ENCODE measurements around the gene NNAT.
A peak's percentile ranks its signal among the peaks of the same experiment; 100 is the strongest.

The NNAT gene

DNA sequence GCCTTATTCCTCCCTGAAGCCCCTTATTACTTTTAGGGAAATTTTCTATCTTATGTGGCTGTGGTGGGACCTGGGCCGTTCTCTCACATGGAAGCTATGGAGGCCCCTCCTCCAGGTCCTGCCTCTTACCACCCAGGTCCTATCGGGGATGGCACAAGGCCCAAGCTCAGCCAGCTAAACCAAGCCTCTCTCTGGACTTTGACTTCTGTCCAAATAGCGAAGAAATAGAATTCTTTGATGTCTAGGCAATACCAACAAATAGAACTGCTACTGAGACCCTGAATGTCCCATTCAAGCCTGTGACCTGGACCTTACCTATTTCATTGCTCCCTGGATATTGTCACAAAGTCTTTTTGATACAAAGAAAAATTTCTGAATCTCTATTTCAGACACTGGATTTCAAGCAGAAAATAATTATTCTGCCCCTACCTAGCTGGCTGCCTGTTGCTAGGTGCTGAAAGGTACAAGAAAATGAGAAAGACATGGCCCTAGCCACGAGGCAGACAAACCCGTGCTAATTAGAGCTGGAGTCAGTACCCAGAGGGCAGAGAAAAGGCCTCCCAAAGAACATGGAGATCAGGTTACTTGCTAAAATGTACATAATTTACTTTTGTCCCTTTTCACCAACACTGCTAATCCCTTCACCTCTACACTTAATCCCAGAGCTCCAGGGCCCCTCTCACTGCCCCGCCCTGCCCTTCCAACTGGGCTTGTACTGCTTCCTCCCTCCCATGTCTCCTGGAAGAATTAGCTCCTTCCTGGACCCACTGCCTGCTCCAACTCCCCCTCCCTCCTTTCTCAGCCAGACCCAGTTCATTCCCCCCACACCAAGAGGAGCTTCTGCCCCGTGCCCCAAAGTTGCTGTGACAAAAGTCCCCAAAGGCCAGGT is 15.5 kb upstream of the NNAT start:
- no peak overlapping the region for H4K91ac ChIP-seq (ENCODE audit: low read depth, low read length, poor library complexity)
- H2BK120ac ChIP-seq (ENCODE audit: low read depth, low read length), result no peak overlapping the region
- H2BK15ac ChIP-seq (ENCODE audit: low read length), result no peak overlapping the region
- peak overlapping the region; percentile 48 for H2AK5ac ChIP-seq (ENCODE audit: low read depth, low read length)
- H3K79me1 ChIP-seq (ENCODE audit: low read depth, low read length), result no peaks in the 10 kb centered on the region
- H3K9me3 ChIP-seq (replicated peaks in 1 of 2; ENCODE audit: control insufficient read depth in 2 of 2, insufficient read depth in 1 of 2, low read depth in 1 of 2, low read length in 2 of 2), result no peaks in the 10 kb centered on the region
- no peak overlapping the region for H2AFZ ChIP-seq (ENCODE audit: low read length)
- peaks cover 3 to 24% of the 10 kb centered on the region in 2 donors for H3K4me1 ChIP-seq (ENCODE audit: control insufficient read depth in 2 of 2, insufficient read depth in 1 of 2, low read depth in 1 of 2, low read length in 2 of 2)
- H3K27ac ChIP-seq (replicated peaks; ENCODE audit: low read length), result no peak overlapping the region
- no peak overlapping the region for H3K14ac ChIP-seq (ENCODE audit: low read length)
- H2BK5ac ChIP-seq (ENCODE audit: low read length), result no peak overlapping the region
- no peak overlapping the region for H3K18ac ChIP-seq (ENCODE audit: low read length)
- no peak overlapping the region for H3K4me3 ChIP-seq (ENCODE audit: low read length in 2 of 2)
- DNase-seq (ENCODE audit: low spot score), result no peak
- peaks cover 2 to 23% of the 10 kb centered on the region in 2 donors for H3K36me3 ChIP-seq (replicated peaks in 1 of 2; ENCODE audit: control insufficient read depth in 2 of 2, insufficient read depth in 2 of 2, low read length in 2 of 2)
- H3K4me2 ChIP-seq (ENCODE audit: insufficient read depth, low read length, poor library complexity, severe bottlenecking), result no peak overlapping the region
- whole genome bisulfite sequencing, 2 donors (ENCODE audit: extremely low coverage in 2 of 2, insufficient read length in 2 of 2, insufficient replicate concordance in 1 of 2), result no CpG with 5 or more reads among the region's 7 CpGs
- H4K8ac ChIP-seq (ENCODE audit: low read depth, low read length), result no peak overlapping the region
- no peak overlapping the region for H3K9ac ChIP-seq (ENCODE audit: low read depth, low read length, poor library complexity)
- no peak overlapping the region for H3K4ac ChIP-seq (ENCODE audit: low read length)
- H3K23ac ChIP-seq (ENCODE audit: low read depth, low read length, poor library complexity), result no peak overlapping the region
- H2BK12ac ChIP-seq (ENCODE audit: low read length), result no peak overlapping the region
- H3K27me3 ChIP-seq (ENCODE audit: control insufficient read depth in 3 of 3, insufficient read depth in 3 of 3, low read depth in 1 of 3, low read length in 3 of 3), result no peaks in the 10 kb centered on the region

DNA sequence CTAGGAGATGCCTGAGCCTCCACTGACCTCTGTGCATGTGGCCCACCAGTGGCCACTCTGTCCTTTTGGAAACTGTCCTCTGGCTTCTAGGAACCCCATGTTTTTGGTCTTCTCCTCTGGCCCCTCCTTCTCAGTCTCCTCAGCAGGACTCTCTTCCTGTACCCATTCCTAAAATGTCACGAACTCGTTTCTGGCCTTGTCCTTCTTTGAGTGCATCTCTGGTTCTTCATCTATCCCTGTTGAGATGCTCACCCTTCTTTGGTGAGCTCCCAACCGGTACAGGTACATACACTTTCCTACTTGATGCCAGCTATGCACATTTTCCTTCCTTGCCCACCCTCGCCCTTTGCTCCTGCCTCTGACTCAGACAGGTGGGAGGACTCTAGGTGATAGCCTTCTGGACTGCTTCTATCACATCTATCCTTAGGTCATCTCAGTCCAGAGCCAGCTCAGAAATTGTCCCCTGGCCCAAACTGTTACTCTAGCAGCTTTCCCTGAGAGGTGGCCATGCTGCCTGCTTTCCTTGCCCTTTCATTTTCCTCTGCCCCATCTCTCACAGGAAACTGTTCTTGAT is 14.8 kb upstream of the NNAT start:
- WGBS, 2 donors (ENCODE audit: extremely low coverage in 2 of 2, insufficient read length in 2 of 2, insufficient replicate concordance in 1 of 2), result no CpG with 5 or more reads among the region's 4 CpGs
- no peak overlapping the region for H3K9ac ChIP-seq (ENCODE audit: low read depth, low read length, poor library complexity)
- H2BK15ac ChIP-seq (ENCODE audit: low read length), result peak overlapping the region; percentile 6
- H3K4me3 ChIP-seq (ENCODE audit: low read length in 2 of 2), result no peak overlapping the region
- H2AFZ ChIP-seq (ENCODE audit: low read length), result no peak overlapping the region
- peaks cover 3 to 31% of the 10 kb centered on the region in 2 donors for H3K36me3 ChIP-seq (replicated peaks in 1 of 2; ENCODE audit: control insufficient read depth in 2 of 2, insufficient read depth in 2 of 2, low read length in 2 of 2)
- no peak overlapping the region for H3K4ac ChIP-seq (ENCODE audit: low read length)
- no peaks in the 10 kb centered on the region for H3K9me3 ChIP-seq (replicated peaks in 1 of 2; ENCODE audit: control insufficient read depth in 2 of 2, insufficient read depth in 1 of 2, low read depth in 1 of 2, low read length in 2 of 2)
- peak overlapping the region; percentile 39 for H3K18ac ChIP-seq (ENCODE audit: low read length)
- H4K91ac ChIP-seq (ENCODE audit: low read depth, low read length, poor library complexity), result no peak overlapping the region
- H3K14ac ChIP-seq (ENCODE audit: low read length), result no peak overlapping the region
- H2BK12ac ChIP-seq (ENCODE audit: low read length), result no peak overlapping the region
- no peak overlapping the region for H2BK120ac ChIP-seq (ENCODE audit: low read depth, low read length)
- no peaks in the 10 kb centered on the region for H3K27me3 ChIP-seq (ENCODE audit: control insufficient read depth in 3 of 3, insufficient read depth in 3 of 3, low read depth in 1 of 3, low read length in 3 of 3)
- H3K4me1 ChIP-seq (ENCODE audit: control insufficient read depth in 2 of 2, insufficient read depth in 1 of 2, low read depth in 1 of 2, low read length in 2 of 2), result peaks cover 3 to 24% of the 10 kb centered on the region in 2 donors
- H3K23ac ChIP-seq (ENCODE audit: low read depth, low read length, poor library complexity), result no peak overlapping the region
- H2AK5ac ChIP-seq (ENCODE audit: low read depth, low read length), result peak overlapping the region; percentile 48
- H3K79me1 ChIP-seq (ENCODE audit: low read depth, low read length), result no peaks in the 10 kb centered on the region
- H2BK5ac ChIP-seq (ENCODE audit: low read length), result no peak overlapping the region
- no peak for DNase-seq (ENCODE audit: low spot score)
- H4K8ac ChIP-seq (ENCODE audit: low read depth, low read length), result no peak overlapping the region
- no peak overlapping the region for H3K4me2 ChIP-seq (ENCODE audit: insufficient read depth, low read length, poor library complexity, severe bottlenecking)
- H3K27ac ChIP-seq (replicated peaks; ENCODE audit: low read length), result no peak overlapping the region

DNA sequence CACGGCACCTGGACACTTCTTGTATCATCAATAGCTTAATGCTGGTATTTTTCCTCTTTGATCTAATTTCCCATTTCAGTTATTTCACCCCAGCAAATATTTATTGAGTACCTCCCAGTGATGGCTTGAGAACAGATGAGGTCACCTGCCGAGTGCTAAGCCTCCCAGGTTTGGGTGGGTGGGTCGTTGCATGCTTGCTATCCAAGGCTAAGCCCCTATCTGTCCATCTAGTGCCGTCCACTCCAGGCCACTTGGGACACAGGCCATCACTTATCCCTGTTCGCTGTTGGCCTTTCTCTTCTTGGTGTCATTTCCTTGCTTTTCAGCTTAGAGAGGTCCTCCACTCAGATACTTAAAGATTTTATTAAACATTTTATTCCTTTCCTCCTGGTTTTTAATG is 10.8 kb upstream of the NNAT start:
- no CpG with 5 or more reads among the region's 5 CpGs for WGBS, 2 donors (ENCODE audit: extremely low coverage in 2 of 2, insufficient read length in 2 of 2, insufficient replicate concordance in 1 of 2)

DNA sequence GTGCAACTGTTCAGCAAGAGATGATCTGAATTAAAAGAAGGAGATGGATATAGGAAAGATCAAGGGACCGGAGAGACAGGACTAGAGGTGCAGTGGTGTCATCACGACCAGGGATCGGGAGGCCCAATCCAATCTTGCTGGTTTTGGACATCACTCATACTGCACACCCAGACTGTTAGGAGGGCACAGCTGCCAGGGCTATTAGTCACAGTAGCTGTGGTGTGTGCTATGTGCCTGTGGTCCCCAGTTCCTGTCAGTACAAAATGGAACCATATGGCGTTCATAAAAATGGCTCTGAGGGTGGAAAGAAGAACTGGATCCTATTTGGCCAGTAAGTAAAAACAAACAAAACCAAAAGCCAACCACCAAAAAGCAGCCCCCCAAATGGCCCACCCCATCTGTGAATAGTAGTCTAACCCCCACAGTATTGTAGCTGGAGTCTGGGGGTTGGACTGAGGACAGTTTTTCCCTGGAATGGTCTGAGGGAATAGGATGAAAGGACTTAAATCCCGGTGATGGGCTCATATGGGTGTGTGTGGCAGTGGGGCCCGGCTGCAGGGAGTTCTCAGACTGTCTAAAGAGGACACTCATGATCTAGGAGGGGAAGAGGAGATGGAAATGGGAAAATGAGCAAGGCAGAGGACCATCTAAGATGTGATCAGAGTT is 9.3 kb upstream of the NNAT start:
- Histone ChIP-seq H3K4me3 (ENCODE audit: low read length in 2 of 2) (no peak overlapping the region), H3K79me1 (ENCODE audit: low read depth, low read length) (no peaks in the 10 kb centered on the region), H2BK120ac (ENCODE audit: low read depth, low read length) (no peak overlapping the region), H3K4ac (ENCODE audit: low read length) (no peak overlapping the region), H3K27ac (replicated peaks; ENCODE audit: low read length) (no peak overlapping the region), H3K9ac (ENCODE audit: low read depth, low read length, poor library complexity) (no peak overlapping the region), H2AFZ (ENCODE audit: low read length) (no peak overlapping the region), H3K4me1 (ENCODE audit: control insufficient read depth in 2 of 2, insufficient read depth in 1 of 2, low read depth in 1 of 2, low read length in 2 of 2) (peaks cover 0 to 1% of the 10 kb centered on the region in 2 donors), H3K23ac (ENCODE audit: low read depth, low read length, poor library complexity) (no peak overlapping the region), H3K27me3 (ENCODE audit: control insufficient read depth in 3 of 3, insufficient read depth in 3 of 3, low read depth in 1 of 3, low read length in 3 of 3) (no peaks in the 10 kb centered on the region), H2BK12ac (ENCODE audit: low read length) (no peak overlapping the region), H2BK15ac (ENCODE audit: low read length) (no peak overlapping the region), H2AK5ac (ENCODE audit: low read depth, low read length) (no peak overlapping the region), H2BK5ac (ENCODE audit: low read length) (no peak overlapping the region), H4K91ac (ENCODE audit: low read depth, low read length, poor library complexity) (no peak overlapping the region), H3K14ac (ENCODE audit: low read length) (no peak overlapping the region), H3K4me2 (ENCODE audit: insufficient read depth, low read length, poor library complexity, severe bottlenecking) (no peak overlapping the region), H3K9me3 (replicated peaks in 1 of 2; ENCODE audit: control insufficient read depth in 2 of 2, insufficient read depth in 1 of 2, low read depth in 1 of 2, low read length in 2 of 2) (no peaks in the 10 kb centered on the region), H4K8ac (ENCODE audit: low read depth, low read length) (no peak overlapping the region), H3K18ac (ENCODE audit: low read length) (no peak overlapping the region), H3K36me3 (replicated peaks in 1 of 2; ENCODE audit: control insufficient read depth in 2 of 2, insufficient read depth in 2 of 2, low read length in 2 of 2) (peaks cover 6 to 84% of the 10 kb centered on the region in 2 donors)
- no peak for DNase-seq (ENCODE audit: low spot score)
- WGBS, 2 donors (ENCODE audit: extremely low coverage in 2 of 2, insufficient read length in 2 of 2, insufficient replicate concordance in 1 of 2), result no CpG with 5 or more reads among the region's 6 CpGs

More for the DNA sequence above, 10.8 kb upstream of the NNAT start:
- Histone ChIP-seq H3K79me1 (ENCODE audit: low read depth, low read length) (no peaks in the 10 kb centered on the region), H2BK15ac (ENCODE audit: low read length) (no peak overlapping the region), H3K23ac (ENCODE audit: low read depth, low read length, poor library complexity) (no peak overlapping the region), H3K36me3 (replicated peaks in 1 of 2; ENCODE audit: control insufficient read depth in 2 of 2, insufficient read depth in 2 of 2, low read length in 2 of 2) (peaks cover 6 to 70% of the 10 kb centered on the region in 2 donors), H2BK120ac (ENCODE audit: low read depth, low read length) (no peak overlapping the region), H2BK5ac (ENCODE audit: low read length) (no peak overlapping the region), H3K9ac (ENCODE audit: low read depth, low read length, poor library complexity) (no peak overlapping the region), H3K18ac (ENCODE audit: low read length) (no peak overlapping the region), H3K9me3 (replicated peaks in 1 of 2; ENCODE audit: control insufficient read depth in 2 of 2, insufficient read depth in 1 of 2, low read depth in 1 of 2, low read length in 2 of 2) (no peaks in the 10 kb centered on the region), H4K91ac (ENCODE audit: low read depth, low read length, poor library complexity) (no peak overlapping the region), H3K27ac (replicated peaks; ENCODE audit: low read length) (no peak overlapping the region), H3K4me3 (ENCODE audit: low read length in 2 of 2) (no peak overlapping the region), H3K27me3 (ENCODE audit: control insufficient read depth in 3 of 3, insufficient read depth in 3 of 3, low read depth in 1 of 3, low read length in 3 of 3) (no peaks in the 10 kb centered on the region), H3K4me1 (ENCODE audit: control insufficient read depth in 2 of 2, insufficient read depth in 1 of 2, low read depth in 1 of 2, low read length in 2 of 2) (peaks cover 0 to 11% of the 10 kb centered on the region in 2 donors), H2BK12ac (ENCODE audit: low read length) (no peak overlapping the region), H2AFZ (ENCODE audit: low read length) (no peak overlapping the region), H3K4ac (ENCODE audit: low read length) (no peak overlapping the region), H3K14ac (ENCODE audit: low read length) (no peak overlapping the region), H4K8ac (ENCODE audit: low read depth, low read length) (no peak overlapping the region), H2AK5ac (ENCODE audit: low read depth, low read length) (no peak overlapping the region), H3K4me2 (ENCODE audit: insufficient read depth, low read length, poor library complexity, severe bottlenecking) (no peak overlapping the region)
- DNase-seq (ENCODE audit: low spot score), result no peak

Data from neuronal stem cell (in vitro differentiated cells).